HepG2 (cell line): ENCODE results near the gene RRBP1. TPM values are rescaled to one million over a fixed set of nuclear protein-coding genes. Genes with fewer than 3 reads are reported as not detected.

ENCODE experiments used
- ATAC-seq: fragments of 200-7000 bp; cut with Tn5 transposase; 3 replicates; pipeline ENCODE4 v1.9.1; 2020; ENCODE audit warnings: mild to moderate bottlenecking, moderate library complexity
- BruUV-seq: library from RNA; stranded (reverse); fragments of 400-500 nt; replicated peaks from 2 replicates; lab custom pipeline; 2021; lab: Mats Ljungman, UMichigan
- CTCF ChIA-PET: fragments of 300-600 bp; formaldehyde crosslinking; extraction: SDS; loops from one replicate; lab custom pipeline; 2021; ENCODE audit warnings: low total read pairs, inconsistent platforms, low intra/inter-chr PET ratio; lab: Yijun Ruan, JAX
- POLR2A ChIA-PET: fragments of 350-600 bp; sonication (Branson Sonifier 250); formaldehyde crosslinking; loops from one replicate; lab custom pipeline; 2020; ENCODE audit warnings: antibody characterized with exemption, inconsistent platforms; lab: Yijun Ruan, JAX
- DNase-seq: peaks from one replicate; pipeline ENCODE4 v3.0.0-alpha.2; 2015; ENCODE audit warnings: low spot score
- FAIRE-seq: peaks from 3 replicates; lab custom pipeline; 2011; peaks lifted over from hg19 to GRCh38; lab: Jason Lieb, UNC
- H2AFZ ChIP-seq: one replicate; pipeline ENCODE4 v1.6.1; 2011; ENCODE audit warnings: low read length, inconsistent platforms
- H3K27ac ChIP-seq: fragments of 300-600 bp; 3 replicates; pipeline ENCODE4 v1.8.0; 2011; ENCODE audit warnings: mixed run types, mild to moderate bottlenecking, mixed read lengths, low read length, inconsistent platforms; ENCODE audit not compliant: insufficient read depth; ENCODE audit errors: extremely low read length
- H3K27me3 ChIP-seq, 2 experiments: fragments of 200-600 bp in 1 of 2; 2 replicates in 1 of 2; 3 replicates in 1 of 2; pipeline versions ENCODE4 v1.6.0 to v1.8.0; 2011; ENCODE audit warnings: low read length in 2 of 2, mild to moderate bottlenecking in 2 of 2, moderate library complexity in 2 of 2, inconsistent platforms in 1 of 2; ENCODE audit not compliant: insufficient read depth in 2 of 2, control insufficient read depth in 1 of 2
- H3K36me3 ChIP-seq, 2 experiments: fragments of 200-600 bp in 1 of 2; replicated peaks in 1 of 2; 2 replicates in 1 of 2; 3 replicates in 1 of 2; pipeline versions ENCODE4 v1.5.1 to v1.8.0; 2011; ENCODE audit warnings: low read length in 2 of 2, inconsistent platforms in 1 of 2; ENCODE audit not compliant: insufficient read depth in 2 of 2, control insufficient read depth in 1 of 2
- H3K4me1 ChIP-seq: 2 replicates; pipeline ENCODE4 v1.5.1; 2012; ENCODE audit warnings: low read length, inconsistent platforms; ENCODE audit not compliant: insufficient read depth
- H3K4me2 ChIP-seq: 2 replicates; pipeline ENCODE4 v1.6.0; 2011; ENCODE audit warnings: low read depth, low read length, inconsistent platforms
- H3K4me3 ChIP-seq, 3 experiments: fragments of 200-600 bp in 1 of 3; sonication (generic), shearing (Covaris generic) in 1 of 3; replicated peaks in 1 of 3; 2 replicates each; pipeline ENCODE4 v1.5.1; 2011 to 2016; ENCODE audit warnings: low read length in 3 of 3, inconsistent platforms in 2 of 3, low read depth in 2 of 3, mild to moderate bottlenecking in 2 of 3, control low read depth in 1 of 3, mixed read lengths in 1 of 3; ENCODE audit not compliant: insufficient read depth in 1 of 3
- H3K79me2 ChIP-seq: one replicate; pipeline ENCODE4 v1.6.1; 2011; ENCODE audit warnings: low read length, inconsistent platforms; ENCODE audit not compliant: insufficient read depth
- H3K9ac ChIP-seq: 2 replicates; pipeline ENCODE4 v1.6.0; 2011; ENCODE audit warnings: mild to moderate bottlenecking, low read depth, low read length, inconsistent platforms; ENCODE audit not compliant: insufficient read depth
- H3K9me3 ChIP-seq: 2 replicates; pipeline ENCODE4 v1.5.1; 2012; ENCODE audit warnings: mild to moderate bottlenecking, low read length
- H4K20me1 ChIP-seq: 2 replicates; pipeline ENCODE4 v1.6.0; 2011; ENCODE audit warnings: inconsistent platforms, mild to moderate bottlenecking, low read length, moderate library complexity; ENCODE audit not compliant: insufficient read depth
- ADNP ChIP-seq: sonication (generic); formaldehyde crosslinking; IDR thresholded peaks from 2 replicates; pipeline ENCODE4 v1.4.0; 2020; ENCODE audit warnings: missing genetic modification reagents
- CHD4 ChIP-seq: fragments of 200-600 bp; sonication (generic); IDR thresholded peaks from 2 replicates; pipeline ENCODE4 v1.7.0; 2017; ENCODE audit warnings: mild to moderate bottlenecking, low read length, borderline replicate concordance
- DR1 ChIP-seq: sonication (generic); formaldehyde crosslinking; IDR thresholded peaks from 2 replicates; pipeline ENCODE4 v1.8.0; 2021; ENCODE audit warnings: mild to moderate bottlenecking, missing genetic modification reagents, inconsistent platforms
- HNF4G ChIP-seq, 2 experiments: sonication (generic) in 1 of 2; formaldehyde crosslinking in 1 of 2; IDR thresholded peaks; 2 replicates each; pipeline versions ENCODE4 v1.4.0 to v1.6.1; 2011 to 2020; ENCODE audit warnings: borderline replicate concordance in 2 of 2, low read depth in 2 of 2, mild to moderate bottlenecking in 2 of 2, low read length in 1 of 2, missing genetic modification reagents in 1 of 2, moderate library complexity in 1 of 2
- HNRNPL ChIP-seq: fragments of 200-400 bp; formaldehyde crosslinking; IDR thresholded peaks from 2 replicates; pipeline ENCODE4 v1.6.1; 2017; ENCODE audit warnings: mild to moderate bottlenecking, low read depth, low read length
- KDM1A ChIP-seq: IDR thresholded peaks from 2 replicates; pipeline ENCODE4 v1.6.1; 2016; ENCODE audit warnings: missing compliant biosample characterization
- MED1 ChIP-seq: sonication (generic); formaldehyde crosslinking; IDR thresholded peaks from 2 replicates; pipeline ENCODE4 v1.4.0; 2020; ENCODE audit warnings: missing genetic modification reagents
- RBM22 ChIP-seq: fragments of 200-400 bp; formaldehyde crosslinking; optimal IDR thresholded peaks from 2 replicates; pipeline ENCODE3; 2017; ENCODE audit warnings: mild to moderate bottlenecking, low read length, moderate library complexity
- RCOR2 ChIP-seq: IDR thresholded peaks from 2 replicates; pipeline ENCODE4 v1.6.1; 2016; ENCODE audit warnings: missing biosample characterization, missing genetic modification reagents
- SKI ChIP-seq: fragments of 450-650 bp; IDR thresholded peaks from one replicate; pipeline ENCODE4 v1.6.1; 2018; ENCODE audit warnings: mild to moderate bottlenecking; ENCODE audit not compliant: partially characterized antibody
- TARDBP ChIP-seq: sonication (generic); formaldehyde crosslinking; IDR thresholded peaks from 2 replicates; pipeline ENCODE4 v1.8.0; 2022; ENCODE audit warnings: mild to moderate bottlenecking, missing genetic modification reagents
- ZMAT3 ChIP-seq: sonication (generic); formaldehyde crosslinking; conservative IDR thresholded peaks from 2 replicates; pipeline ENCODE4 v1.7.0; 2021; ENCODE audit warnings: missing genetic modification reagents
- ZMYM3 ChIP-seq: sonication (generic); formaldehyde crosslinking; IDR thresholded peaks from 2 replicates; pipeline ENCODE4 v1.5.1; 2020; ENCODE audit warnings: mild to moderate bottlenecking, missing genetic modification reagents
- ZNF263 ChIP-seq: sonication (generic); formaldehyde crosslinking; IDR thresholded peaks from 2 replicates; pipeline ENCODE4 v1.4.0; 2020; ENCODE audit warnings: missing genetic modification reagents
- ZNF282 ChIP-seq: fragments of 450-650 bp; IDR thresholded peaks from 2 replicates; pipeline ENCODE4 v1.6.1; 2018; ENCODE audit not compliant: partially characterized antibody
- ZNF547 ChIP-seq: sonication (generic); formaldehyde crosslinking; IDR thresholded peaks from 2 replicates; pipeline ENCODE4 v1.5.1; 2020; ENCODE audit warnings: mild to moderate bottlenecking, missing genetic modification reagents
- ZNF572 ChIP-seq: sonication (generic); formaldehyde crosslinking; IDR thresholded peaks from 2 replicates; pipeline ENCODE4 v1.5.1; 2020; ENCODE audit warnings: mild to moderate bottlenecking, missing genetic modification reagents
- ZNF629 ChIP-seq: sonication (generic); formaldehyde crosslinking; conservative IDR thresholded peaks from 2 replicates; pipeline ENCODE4 v1.5.0; 2020; ENCODE audit warnings: missing genetic modification reagents
- ZNF768 ChIP-seq: sonication (generic); formaldehyde crosslinking; IDR thresholded peaks from 2 replicates; pipeline ENCODE4 v1.4.0; 2020; ENCODE audit warnings: missing genetic modification reagents
- WGBS: methylation state at CpG from one replicate; pipeline ENCODE4 v1.1.6; 2017; ENCODE audit warnings: low lambda C conversion rate; 5-methylcytosine and 5-hydroxymethylcytosine counted together
- in situ Hi-C: cut with HindIII; loops from 2 replicates; pipeline ENCODE4 v1.10.0; 2017; ENCODE audit warnings: low pct_unique_long_range_greater_than_20kb; ENCODE audit not compliant: extremely low pct_ligation_motif_present
- intact Hi-C: fragments of 100-400 bp; cut with micrococcal nuclease; formaldehyde crosslinking; loops from one replicate; pipeline ENCODE4 v1.10.0; 2022; ENCODE audit not compliant: unreplicated experiment
- polyA plus RNA-seq, 8 experiments: library from polyadenylated mRNA; depleted of rRNA in 3 of 8; stranded (reverse) in 7 of 8; unstranded in 1 of 8; fragments of >200 nt; fragmentation: Illumina TruSeq in 4 of 8; extraction: Trizol in 4 of 8; gene quantifications; 2 replicates each; pipeline versions ENCODE4 v1.2.1 to v1.2.3, GENCODE V29; 2011 to 2016; ENCODE audit warnings: low read depth in 4 of 8, missing spikeins in 1 of 8, mixed read lengths in 1 of 8; ENCODE audit not compliant: insufficient read depth in 1 of 8
- total RNA-seq, 5 experiments: library from RNA; depleted of rRNA; stranded (reverse); fragments of >200 nt; fragmentation: Illumina TruSeq; extraction: Trizol; gene quantifications; 2 replicates each; pipeline ENCODE4 v1.2.3, GENCODE V29; 2016; ENCODE audit warnings: low read depth in 1 of 5
- TF ChIP-seq, protein P1 (sequence below): sonication (generic); formaldehyde crosslinking; IDR thresholded peaks from 2 replicates; pipeline ENCODE4 v1.5.0; 2020; ENCODE audit warnings: missing genetic modification reagents
- TF ChIP-seq, protein P2 (sequence below): sonication (generic); formaldehyde crosslinking; IDR thresholded peaks from 2 replicates; pipeline ENCODE4 v1.5.1; 2020; ENCODE audit warnings: mild to moderate bottlenecking, missing genetic modification reagents, moderate library complexity

Gene RRBP1
- total and polyA plus RNA-seq, 2 of the 13 experiments (the other 11 are each of a cell fraction or from before 2014, with no cell fraction given), result 150 to 222 TPM

DNA sequence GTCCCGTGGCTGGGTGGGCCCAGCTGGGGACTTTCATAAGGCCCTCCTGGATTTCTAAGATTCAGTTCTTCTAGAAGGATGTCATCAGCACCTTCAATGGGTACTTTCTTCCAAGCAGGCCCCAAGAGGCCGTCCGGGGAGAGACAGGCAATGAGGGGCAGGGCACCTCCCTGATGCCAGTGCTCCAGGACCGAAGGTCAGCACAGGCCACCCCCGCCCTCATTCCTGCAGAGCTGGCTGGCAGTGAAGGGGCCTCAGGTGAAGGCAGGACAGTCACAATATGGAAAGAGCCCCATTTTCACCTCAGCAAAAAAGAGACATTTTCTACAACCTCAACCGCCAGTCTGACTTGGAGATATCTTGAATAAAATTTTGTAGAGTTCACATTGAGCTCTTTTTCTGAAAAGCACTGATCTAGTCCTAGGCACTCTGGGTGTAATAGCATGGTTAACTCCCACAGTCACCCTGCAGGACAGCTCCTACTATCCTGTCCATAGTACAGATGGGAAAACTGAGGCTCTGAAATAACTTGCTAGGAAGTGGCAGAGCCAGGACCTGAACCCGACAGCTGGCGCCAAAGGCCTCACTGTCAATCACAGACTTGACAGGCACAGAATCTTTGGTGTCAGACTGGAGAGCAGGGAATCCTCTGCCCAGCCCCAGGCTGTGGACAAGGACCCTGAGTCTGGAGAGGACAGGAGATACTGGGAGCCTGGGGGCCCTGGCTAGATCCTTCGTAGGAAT, 50.3 kb downstream of the RRBP1 start:
- ChIA-PET CTCF (no interaction called here), POLR2A (no interaction called here)
- no peak for TF ChIP-seq SKI
- TF ChIP-seq ZMYM3 (CRISPR knock-in tag), result peak; percentile 86
- TF ChIP-seq MED1 (CRISPR knock-in tag), result no peak
- peak; percentile 53; the same call in 1 of the 2 replicates for TF ChIP-seq HNF4G (IDR thresholded peaks at IDR 0.05; ENCODE audit: borderline replicate concordance, low read depth, low read length)
- no peak for TF ChIP-seq HNF4G (CRISPR knock-in tag; IDR thresholded peaks at IDR 0.05; ENCODE audit: borderline replicate concordance, low read depth)
- TF ChIP-seq RCOR2 (CRISPR knock-in tag), result peak; percentile 43; the same call in 1 of the 2 replicates
- TF ChIP-seq, protein P1, sequence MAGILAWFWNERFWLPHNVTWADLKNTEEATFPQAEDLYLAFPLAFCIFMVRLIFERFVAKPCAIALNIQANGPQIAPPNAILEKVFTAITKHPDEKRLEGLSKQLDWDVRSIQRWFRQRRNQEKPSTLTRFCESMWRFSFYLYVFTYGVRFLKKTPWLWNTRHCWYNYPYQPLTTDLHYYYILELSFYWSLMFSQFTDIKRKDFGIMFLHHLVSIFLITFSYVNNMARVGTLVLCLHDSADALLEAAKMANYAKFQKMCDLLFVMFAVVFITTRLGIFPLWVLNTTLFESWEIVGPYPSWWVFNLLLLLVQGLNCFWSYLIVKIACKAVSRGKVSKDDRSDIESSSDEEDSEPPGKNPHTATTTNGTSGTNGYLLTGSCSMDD (CRISPR knock-in tag), result no peak
- TF ChIP-seq ADNP, result peak; percentile 48; the same call in 1 of the 2 replicates
- no peak for TF ChIP-seq TARDBP
- no peak for TF ChIP-seq ZNF572 (CRISPR knock-in tag)
- 0 out of 2 replicates have a peak, but pooled peaks have one; percentile 25 for TF ChIP-seq ZNF768
- 0 out of 2 replicates have a peak, but pooled peaks have one; percentile 22 for TF ChIP-seq CHD4
- 0 out of 2 replicates have a peak, but pooled peaks have one; percentile 26 for TF ChIP-seq DR1 (CRISPR knock-in tag)
- 0 out of 2 replicates have a peak, but pooled peaks have one; percentile 41 for TF ChIP-seq HNRNPL
- no peak for TF ChIP-seq ZNF263 (CRISPR knock-in tag)
- 0 out of 2 replicates have a peak, but pooled peaks have one; percentile 30 for TF ChIP-seq ZNF547 (CRISPR knock-in tag)
- peak; percentile 58; the same call in 1 of the 2 replicates for TF ChIP-seq KDM1A (CRISPR knock-in tag)
- no peak for TF ChIP-seq ZNF282
- peak; percentile 97 for TF ChIP-seq ZNF629
- TF ChIP-seq, protein P2, sequence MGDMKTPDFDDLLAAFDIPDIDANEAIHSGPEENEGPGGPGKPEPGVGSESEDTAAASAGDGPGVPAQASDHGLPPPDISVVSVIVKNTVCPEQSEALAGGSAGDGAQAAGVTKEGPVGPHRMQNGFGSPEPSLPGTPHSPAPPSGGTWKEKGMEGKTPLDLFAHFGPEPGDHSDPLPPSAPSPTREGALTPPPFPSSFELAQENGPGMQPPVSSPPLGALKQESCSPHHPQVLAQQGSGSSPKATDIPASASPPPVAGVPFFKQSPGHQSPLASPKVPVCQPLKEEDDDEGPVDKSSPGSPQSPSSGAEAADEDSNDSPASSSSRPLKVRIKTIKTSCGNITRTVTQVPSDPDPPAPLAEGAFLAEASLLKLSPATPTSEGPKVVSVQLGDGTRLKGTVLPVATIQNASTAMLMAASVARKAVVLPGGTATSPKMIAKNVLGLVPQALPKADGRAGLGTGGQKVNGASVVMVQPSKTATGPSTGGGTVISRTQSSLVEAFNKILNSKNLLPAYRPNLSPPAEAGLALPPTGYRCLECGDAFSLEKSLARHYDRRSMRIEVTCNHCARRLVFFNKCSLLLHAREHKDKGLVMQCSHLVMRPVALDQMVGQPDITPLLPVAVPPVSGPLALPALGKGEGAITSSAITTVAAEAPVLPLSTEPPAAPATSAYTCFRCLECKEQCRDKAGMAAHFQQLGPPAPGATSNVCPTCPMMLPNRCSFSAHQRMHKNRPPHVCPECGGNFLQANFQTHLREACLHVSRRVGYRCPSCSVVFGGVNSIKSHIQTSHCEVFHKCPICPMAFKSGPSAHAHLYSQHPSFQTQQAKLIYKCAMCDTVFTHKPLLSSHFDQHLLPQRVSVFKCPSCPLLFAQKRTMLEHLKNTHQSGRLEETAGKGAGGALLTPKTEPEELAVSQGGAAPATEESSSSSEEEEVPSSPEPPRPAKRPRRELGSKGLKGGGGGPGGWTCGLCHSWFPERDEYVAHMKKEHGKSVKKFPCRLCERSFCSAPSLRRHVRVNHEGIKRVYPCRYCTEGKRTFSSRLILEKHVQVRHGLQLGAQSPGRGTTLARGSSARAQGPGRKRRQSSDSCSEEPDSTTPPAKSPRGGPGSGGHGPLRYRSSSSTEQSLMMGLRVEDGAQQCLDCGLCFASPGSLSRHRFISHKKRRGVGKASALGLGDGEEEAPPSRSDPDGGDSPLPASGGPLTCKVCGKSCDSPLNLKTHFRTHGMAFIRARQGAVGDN, result peak; percentile 28; the same call in 1 of the 2 replicates
- TF ChIP-seq ZMAT3, result no peak
- peak; percentile 86 for TF ChIP-seq RBM22

More for the DNA sequence above, 50.3 kb downstream of the RRBP1 start:
- intact Hi-C loops (no loop called here), in situ Hi-C loops (no loop called here)
- H3K9me3 ChIP-seq, result no peaks in the 10 kb centered on the region
- peaks cover 2% of the 10 kb centered on the region for H3K79me2 ChIP-seq
- BruUV-seq, result no TSS peak
- no peak overlapping the region for H3K4me3 ChIP-seq
- 91% methylated on average over 9 of the region's 9 CpGs for WGBS
- no peaks in the 10 kb centered on the region for H3K27me3 ChIP-seq
- H3K36me3 ChIP-seq, result peaks cover 95 to 100% of the 10 kb centered on the region in 2 experiments
- H3K4me2 ChIP-seq, result no peak overlapping the region
- no peak for FAIRE-seq
- no peak for ATAC-seq
- peaks cover 11% of the 10 kb centered on the region for H3K4me1 ChIP-seq
- no peak for DNase-seq
- H3K9ac ChIP-seq, result no peak overlapping the region
- H2AFZ ChIP-seq, result no peak overlapping the region
- H3K27ac ChIP-seq, result no peak overlapping the region
- H4K20me1 ChIP-seq, result peaks cover 18% of the 10 kb centered on the region; the same call in 1 of the 2 replicates
